Stimulated activated CD4-positive, alpha-beta T cell treated with anti-CD3 and anti-CD28 coated beads, Interleukin-15, amount 100 ng/mL, for 48 hours (primary cell): Measurements from ENCODE around the gene ACAN.

Source experiments
- DNase-seq, 2 donors: peaks; one replicate each; pipeline ENCODE4 v3.0.0-alpha.2; 2020; ENCODE audit warnings: low read depth in 2 of 2

Gene ACAN

DNA sequence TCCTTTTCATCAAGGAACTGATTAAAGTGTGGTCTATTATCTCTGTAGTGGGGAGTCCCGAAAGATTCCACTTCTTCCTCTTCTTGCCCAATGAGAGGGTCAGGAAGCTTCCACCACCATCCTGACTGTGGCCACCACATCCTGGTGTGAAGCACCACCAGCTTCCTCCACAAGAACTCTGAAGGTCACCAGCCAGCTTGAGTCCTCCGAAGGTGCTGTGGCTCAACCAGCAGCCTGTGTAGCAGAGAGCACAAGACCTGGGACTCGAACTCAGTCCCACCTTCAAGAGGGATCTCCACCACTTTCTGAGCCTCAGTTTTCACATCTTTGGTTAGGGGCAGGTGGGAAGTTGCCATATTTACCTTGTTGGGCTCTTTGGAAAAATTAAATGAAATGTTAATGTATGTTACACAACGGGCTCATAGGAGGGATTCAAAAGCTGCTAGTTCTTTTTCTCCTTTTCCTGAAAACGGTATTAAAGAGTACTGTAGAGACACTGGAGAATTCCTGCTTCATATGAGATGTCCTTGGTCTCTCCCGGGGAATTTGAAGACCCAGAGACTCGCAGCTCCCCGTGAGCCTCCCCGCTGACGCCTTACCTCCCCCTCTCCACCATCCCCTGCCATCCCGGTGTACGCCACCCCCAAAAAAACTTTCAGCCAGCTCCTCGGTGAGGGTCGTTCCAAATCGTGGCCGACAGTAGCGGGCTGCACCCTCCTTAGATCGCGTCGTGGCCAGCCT, 816 bp upstream of the ACAN start:
- DNase-seq, result no peak

DNA sequence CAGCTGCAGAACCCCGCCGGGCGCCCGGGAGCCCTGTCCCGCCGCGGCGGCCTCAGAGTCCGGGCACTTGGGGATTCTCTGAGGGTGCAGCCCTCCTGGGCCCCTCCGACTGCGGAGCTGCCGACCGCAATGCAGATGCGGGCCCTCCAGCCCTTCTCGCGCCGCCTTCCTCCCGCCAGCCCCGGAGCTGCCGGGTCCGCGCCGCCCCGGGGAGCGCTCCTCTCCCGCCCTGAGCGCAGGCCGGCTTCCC, 320 bp upstream of the ACAN start:
- no peak for DNase-seq

DNA sequence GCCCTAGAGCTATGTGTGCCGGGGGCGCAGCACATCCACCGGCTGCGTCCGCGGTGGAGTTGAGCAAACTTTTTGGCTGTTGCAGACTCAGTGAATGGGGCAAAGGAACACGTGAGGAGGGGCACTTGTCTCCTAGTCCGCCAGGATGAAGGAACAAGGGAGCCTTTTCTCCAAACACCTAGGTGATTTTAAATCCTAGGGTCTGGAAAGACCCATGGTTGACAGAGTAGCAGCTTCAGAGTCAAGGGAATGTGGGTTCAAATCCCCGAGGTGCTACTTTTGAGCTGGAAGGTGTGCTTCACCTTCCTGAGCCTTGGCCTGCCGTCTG, 648 bp downstream of the ACAN start:
- DNase-seq, result no peak

DNA sequence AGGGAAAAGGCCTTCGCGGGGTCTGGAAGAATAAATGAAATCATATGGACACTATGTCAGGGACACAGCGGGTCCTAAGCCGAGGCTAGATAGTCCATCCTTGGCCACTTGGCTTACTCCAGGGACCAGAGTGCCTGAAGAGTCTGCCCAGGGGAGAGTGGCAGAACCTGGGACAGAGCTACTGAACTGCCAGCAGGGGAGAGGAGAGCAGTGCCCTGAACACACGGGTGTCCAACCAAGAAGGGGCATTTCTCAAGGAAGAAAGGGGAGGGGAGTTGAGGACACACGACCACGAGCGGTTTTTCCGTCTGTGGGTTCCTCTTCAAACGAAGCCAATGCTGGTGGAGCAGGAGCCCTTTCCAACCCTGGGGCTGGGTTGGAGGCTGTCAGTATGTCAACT, 1.0 kb downstream of the ACAN start:
- DNase-seq, result no peak

DNA sequence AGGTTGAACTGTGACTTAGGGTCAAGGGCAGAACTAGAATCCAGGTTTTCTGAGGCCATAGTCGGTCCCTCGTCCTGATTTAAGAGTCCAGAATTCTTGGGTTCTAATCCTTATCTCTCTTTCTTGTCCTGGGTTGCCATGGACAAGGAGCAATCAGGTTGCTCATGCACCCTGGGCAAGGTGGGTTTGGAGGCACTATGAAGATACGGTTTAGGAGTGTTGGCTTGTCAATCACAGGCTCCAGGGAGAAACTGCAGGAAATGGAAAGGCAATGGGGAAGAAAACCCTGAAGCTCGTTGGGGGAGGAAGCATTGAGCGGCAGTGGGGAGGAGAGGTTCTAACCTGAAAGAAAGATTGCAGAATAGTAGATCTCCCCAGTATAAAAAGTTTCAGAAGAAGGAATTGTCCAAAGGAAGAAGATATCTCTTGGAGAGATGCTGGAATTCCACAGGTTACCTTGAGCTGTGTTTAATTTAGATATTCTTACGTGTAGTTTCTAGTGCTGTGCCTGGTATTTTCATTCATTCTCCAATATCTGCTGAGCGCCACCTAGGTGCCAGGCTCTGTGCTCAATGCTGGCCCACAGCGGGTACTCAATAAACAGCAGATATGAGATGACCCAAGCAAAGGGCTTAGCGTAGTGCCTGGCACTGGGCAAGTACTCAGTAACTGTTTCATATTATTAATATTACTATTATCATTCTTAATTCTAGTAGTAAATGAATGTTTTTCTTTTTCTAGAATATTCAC, 2.0 kb downstream of the ACAN start:
- no peak for DNase-seq

DNA sequence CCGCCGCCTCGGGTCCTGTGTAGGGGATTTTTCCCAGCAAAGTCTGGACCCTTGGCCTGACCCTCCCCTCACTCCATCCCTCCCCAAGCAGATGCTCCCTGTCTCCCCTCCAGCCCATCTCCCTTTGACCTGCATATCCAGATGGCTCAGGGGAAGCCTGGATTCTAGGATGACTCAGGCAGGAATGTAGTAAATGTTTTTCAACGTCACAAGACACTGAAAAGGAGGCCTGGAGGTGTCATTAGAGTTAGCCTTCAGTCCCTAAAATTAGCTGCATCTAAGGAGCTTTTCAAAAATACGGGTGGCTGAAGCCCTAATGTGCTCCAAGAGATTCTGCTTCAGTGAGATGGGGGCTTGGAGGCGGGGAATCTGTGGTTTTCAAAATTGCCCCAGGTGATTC, 7.2 kb downstream of the ACAN start:
- no peak for DNase-seq

DNA sequence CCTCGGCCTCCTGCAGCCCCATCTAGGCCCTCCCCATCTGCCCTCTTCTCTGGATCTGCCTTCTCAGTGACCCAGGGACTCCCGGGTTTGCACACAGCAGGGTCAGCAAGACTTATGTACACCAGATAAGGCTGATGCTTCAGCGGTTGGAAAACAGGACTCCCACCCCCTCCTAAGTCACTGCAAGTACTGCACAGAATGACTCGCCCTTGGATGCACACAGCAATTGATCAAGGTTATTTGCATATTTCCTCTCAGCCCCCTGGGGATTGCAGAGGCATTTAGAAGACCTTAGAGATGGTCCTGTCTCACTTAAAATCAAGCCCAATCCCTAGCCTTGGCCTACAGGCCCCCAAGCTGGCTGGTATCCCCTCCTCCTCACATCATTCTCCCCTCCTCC, 8.9 kb downstream of the ACAN start:
- no peak for DNase-seq

DNA sequence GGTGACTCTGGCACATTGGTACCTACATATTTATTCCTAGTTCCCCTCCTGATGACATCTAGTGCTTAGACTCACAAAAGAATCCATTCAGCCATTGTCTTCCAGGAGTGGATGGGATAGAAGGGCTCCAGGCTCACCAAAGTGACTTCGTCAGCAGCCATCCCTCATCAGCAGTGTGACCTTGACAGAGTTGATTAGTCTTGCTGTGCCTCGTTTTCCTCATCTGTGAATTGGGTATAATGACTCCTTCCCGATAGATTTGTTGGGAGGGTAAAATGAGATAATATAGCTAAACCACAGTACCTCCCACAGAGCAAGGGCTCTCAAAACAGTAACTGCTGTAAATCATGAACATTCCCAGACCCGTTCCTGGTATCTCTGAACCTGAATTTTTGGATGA, 10.7 kb downstream of the ACAN start:
- no peak for DNase-seq

DNA sequence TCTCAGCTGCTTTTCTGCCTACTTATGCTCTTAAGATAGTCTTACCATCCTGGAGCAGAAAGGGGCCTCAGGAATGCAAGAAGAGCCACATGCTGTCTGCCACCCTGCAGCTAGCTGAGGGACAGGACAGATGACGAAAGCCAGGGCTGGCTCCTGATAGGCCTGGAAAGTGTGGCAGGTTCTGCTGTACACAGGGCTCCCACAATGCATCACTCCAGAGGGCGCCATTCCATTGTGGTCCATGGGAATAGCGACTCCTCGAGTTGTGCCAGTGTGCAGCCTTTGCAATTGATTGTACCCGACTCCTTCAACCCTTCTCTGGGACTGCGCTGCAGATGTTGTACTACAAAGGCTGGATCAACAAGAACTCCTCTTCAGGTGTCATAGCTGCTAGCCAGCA, 11.2 kb downstream of the ACAN start:
- no peak for DNase-seq

DNA sequence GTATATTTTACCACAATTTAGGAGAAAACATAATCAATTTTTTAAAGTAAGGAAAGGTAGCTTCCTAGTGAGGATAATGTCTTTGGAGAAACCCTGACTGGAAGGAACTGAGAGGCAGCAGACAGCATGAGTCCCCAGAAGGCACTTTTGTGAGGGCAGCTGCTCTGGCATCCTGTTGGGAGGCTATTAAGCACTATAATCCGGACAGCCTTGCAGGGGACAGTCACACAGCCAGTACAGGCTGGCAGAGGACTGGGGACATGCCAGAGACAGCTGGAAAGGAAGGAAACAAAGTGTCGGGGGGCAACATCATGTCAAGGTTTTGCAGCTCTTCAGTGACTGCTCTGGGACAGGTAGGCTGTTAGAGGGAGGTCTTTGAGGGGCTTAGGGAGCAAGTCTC, 15.7 kb downstream of the ACAN start:
- no peak for DNase-seq

DNA sequence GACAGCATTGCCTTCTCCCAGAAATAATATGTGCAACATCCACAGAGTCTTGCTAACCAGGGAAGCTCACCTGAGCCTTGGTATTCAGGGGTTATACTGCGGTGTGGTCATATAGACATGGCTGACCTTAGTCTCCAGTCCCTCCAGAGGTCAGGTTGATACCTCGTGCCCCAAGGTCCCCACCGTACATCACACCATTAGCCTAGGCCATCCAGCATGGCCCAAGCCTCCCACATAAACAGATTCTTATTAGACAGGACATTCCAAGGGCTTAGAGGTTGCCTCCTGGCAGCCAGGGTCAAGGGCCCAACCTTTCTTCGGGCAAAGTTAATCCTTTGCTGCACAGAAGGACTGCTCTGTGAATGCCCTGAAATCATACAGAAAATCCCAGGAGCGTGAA, 18.8 kb downstream of the ACAN start:
- DNase-seq, result no peak

DNA sequence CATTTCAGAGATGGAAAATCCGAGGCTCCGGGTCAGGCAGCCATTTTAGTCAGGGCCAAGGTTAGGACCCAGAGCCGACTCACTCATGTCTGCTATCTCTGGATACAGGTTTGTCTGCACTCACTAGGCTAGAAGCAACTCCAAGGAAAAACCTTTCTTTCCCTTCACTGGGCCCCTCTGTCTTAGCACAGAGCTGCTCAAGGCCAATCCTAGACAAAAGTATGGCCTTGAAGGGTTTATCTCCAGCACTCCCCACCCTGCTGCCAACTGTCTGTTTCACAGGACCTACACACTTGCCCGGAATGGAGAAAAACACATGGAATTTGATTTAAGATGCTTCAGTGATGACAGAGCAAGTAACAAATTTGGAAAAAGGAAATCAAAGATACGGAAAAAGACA, 25.6 kb downstream of the ACAN start:
- DNase-seq, result no peak

DNA sequence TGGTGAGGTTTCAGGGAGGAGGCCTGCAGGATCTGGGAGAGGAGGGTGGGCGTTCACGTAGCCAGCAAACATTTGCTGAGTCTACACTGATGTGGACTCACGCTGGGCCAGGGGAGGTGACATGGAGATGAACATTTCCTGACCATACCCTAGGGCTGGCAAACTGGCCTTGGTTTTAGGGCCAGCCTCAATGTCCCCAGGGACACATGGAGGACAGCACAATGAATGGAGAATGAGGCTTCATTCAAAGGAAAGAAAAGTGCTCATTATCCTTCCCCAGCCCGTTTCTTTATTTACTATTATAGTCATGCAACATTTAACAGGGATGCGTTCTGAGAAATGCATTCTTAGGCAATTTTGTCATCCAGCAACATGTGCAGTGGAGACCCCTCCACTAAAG, 26.8 kb downstream of the ACAN start:
- DNase-seq, result no peak

DNA sequence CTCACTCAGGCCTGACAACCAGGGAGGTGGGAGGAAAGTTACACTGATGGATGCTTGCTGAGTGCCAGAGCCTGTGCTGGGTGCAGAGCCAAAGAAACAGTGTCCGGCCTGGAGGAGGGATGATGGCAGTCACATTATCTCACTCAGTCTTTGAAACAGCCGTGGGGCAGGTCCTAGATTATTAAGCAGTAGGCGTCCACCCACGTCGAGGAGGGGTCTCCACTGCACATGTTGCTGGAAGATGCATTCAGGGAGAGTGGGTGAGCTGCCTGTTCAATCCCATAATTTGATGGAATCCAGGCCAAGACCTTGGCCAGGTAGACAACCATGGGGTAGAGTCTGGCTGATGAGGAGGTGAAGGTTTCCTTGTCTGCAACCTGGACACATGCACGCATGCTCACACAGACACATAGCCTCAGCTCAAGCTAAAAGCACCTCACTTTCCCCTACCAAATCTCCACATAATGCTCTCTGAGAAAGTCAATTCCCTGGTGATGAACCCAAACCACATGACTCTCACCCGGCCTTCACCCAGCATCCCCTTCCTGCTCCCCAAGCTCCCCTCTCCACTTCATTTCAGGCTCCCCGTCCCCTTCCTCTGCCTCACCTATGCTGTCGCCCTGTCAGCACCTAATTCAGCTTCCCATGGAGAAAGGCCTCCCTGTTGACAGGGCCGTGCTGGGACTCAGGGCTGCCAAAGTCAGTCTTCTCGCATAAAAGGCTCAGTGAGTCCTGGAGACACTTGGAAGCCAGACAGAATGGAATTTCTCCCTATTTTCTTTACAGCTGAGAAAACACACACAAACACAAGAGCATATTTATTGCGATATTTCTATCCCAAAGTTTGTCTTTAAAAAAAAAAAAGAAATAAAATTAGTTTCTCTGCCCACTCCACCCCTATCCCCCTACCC, 29.8 kb downstream of the ACAN start:
- DNase-seq, result no peak

DNA sequence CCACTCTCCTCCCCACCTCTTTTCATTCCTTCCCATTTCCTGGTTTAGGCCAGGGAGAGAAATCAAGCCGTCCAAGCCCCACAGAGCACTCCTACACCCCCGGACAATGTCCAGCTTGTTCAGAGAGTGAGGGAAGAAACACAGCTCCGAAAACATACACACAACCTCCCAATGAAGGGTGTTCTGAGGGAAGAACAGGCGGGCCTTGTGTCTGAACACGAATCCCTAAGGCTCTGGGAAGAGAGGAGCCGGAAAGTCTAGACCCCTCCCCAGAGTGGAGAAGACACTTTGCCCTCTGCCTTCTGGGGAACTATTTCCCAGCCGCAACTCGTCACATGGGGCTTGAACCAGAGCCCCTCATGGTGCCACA, 30.5 kb downstream of the ACAN start:
- DNase-seq, result no peak

DNA sequence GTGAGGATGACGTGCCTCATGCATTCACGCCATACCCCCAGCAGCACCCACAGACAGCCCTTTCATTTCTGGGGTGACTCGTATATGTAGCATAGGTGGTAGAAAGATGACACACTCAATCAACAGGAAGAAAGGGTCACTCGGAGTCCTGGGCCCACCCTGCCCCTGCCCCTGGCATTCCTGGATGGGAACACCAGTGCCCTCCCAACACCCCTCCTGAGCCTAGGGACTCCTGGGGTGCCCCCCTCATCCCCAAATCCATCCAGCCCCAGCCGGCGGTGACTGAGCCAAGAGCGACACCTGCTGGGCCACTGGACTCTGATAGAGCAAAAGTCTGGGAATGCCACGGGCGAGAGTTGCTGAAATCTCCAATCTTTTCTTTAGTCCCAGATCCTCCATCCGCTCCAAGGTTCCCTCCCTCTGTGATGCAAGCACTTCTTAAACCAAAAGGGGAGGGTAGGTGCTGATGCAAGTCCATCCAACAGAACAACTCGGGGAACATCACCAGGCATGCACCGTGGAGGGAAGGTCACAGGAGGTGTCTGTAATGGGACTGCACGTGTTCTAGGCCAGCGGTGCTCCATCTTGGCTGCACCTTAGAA, 31.1 kb downstream of the ACAN start:
- no peak for DNase-seq

DNA sequence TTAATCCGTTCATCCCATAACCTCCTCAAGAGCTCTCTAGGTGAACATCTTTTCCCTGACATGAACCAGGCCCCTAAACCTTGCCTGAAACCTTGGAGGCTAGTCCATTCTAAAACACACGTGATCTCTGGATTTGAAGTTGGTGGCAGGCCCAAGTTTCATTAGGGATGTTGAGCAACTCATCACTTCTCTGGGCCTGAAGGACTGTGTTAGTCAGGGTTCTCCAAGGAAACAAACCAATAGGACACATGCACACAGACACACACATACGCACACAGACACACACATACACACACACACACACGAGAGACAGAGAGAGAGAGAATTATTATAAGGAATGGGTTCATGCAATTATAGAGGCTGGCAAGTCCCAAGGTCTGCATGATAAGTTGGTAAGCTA, 31.9 kb downstream of the ACAN start:
- DNase-seq, result no peak

DNA sequence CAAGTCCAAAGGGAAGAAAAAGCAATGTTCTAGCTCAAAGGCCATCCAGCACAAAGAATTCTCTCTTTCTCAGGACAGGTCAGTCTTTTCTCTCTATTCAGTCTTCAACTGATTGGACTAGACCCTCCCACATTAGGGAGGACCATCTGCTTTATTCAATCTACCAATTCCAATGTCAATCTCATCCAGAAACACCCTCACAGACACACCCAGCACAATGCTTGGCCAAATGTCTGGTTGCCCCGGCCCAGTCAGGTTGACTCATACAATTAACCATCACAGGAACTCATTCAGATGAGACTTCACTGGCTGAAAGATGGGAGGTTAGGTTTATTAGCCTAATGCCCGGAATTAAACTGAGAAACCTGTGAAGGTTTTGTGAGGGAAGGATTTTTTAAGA, 32.4 kb downstream of the ACAN start:
- no peak for DNase-seq

DNA sequence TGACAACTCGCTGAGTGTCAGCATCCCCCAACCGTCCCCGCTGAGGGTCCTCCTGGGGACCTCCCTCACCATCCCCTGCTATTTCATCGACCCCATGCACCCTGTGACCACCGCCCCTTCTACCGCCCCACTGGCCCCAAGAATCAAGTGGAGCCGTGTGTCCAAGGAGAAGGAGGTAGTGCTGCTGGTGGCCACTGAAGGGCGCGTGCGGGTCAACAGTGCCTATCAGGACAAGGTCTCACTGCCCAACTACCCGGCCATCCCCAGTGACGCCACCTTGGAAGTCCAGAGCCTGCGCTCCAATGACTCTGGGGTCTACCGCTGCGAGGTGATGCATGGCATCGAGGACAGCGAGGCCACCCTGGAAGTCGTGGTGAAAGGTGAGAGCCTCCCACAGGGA, 35.4 kb downstream of the ACAN start:
- DNase-seq, result no peak

DNA sequence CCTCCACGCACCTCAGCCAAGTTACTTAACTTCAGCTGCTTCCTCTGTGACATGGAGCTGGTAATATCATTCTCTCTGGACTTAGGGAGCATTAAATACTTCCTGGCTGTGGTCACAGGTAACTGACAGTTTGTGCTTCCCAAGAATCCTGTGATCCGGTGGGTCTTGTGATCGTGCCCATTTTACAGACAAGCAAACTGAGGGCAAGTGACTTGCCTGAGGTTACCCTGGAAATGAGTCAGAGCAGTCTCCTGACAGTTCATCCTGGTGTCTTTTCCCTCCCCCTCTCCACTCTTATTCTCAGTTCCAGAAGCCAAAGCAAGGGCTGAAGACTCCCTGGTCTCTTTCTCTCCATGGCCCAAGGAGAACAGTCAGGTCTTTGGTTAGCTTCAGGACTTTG, 35.9 kb downstream of the ACAN start:
- DNase-seq, result no peak

DNA sequence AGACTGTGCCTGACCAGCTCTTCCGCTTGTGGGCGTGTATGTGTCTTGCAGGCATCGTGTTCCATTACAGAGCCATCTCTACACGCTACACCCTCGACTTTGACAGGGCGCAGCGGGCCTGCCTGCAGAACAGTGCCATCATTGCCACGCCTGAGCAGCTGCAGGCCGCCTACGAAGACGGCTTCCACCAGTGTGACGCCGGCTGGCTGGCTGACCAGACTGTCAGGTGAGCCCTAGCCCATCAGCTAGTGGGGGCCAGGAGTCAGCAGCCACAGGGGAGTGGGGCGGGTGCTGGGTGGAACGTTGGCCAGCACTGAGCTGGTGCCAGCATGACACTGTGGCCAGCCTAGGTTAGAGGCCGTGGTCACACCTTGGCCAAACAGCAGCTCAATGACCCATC, 36.7 kb downstream of the ACAN start:
- no peak for DNase-seq

DNA sequence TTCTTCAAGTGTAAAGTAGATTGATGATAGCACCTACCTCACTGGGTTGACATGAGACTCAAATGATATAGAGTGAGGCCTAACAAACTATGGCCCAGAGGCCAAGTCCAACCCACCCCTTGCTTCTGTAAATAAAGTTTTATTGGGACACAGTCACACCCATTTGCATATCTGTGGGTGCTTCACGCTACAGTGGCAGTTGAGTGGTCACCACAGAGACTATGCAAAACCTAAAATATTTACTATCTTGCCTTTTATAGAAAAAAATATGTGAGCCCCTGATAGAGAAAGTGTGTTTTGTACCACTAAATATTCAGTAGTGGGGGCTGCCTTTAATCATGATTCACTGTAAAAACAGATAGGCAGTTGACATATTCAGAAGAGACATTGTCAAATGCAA, 38.0 kb downstream of the ACAN start:
- DNase-seq, result no peak

DNA sequence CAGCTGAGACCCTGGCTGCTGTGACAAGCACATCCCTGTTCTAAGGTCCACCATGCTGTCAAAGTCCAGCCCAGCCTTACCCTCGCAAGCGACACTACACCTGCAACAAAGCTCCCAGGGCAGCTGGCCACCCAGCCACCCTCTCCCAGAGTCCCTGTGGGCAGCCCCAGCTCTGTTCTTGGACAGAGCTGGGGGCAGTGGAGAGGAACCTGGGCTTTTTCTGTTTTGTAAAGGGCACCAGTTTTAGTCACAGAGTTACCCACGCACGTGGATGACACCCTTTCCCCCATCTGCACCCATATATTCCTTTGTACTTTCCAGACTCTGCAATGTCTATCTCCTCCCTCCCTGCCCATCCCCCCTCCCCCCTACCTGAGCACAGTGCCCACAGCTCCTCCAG, 38.9 kb downstream of the ACAN start:
- no peak for DNase-seq
